HG03159 (cell line): ENCODE data around the gene TRIM33.
"Not testable (repeated sequence)": the region's sequence is repeated elsewhere in the genome, so short reads cannot be mapped to it uniquely, and the experiment has no call there.

Experiments
- ATAC-seq: cut with Tn5 transposase; IDR thresholded peaks from one replicate; pipeline ENCODE4 v1.9.1; 2021; ENCODE audit warnings: mild to moderate bottlenecking, moderate library complexity; ENCODE audit not compliant: unreplicated experiment

The TRIM33 gene

DNA sequence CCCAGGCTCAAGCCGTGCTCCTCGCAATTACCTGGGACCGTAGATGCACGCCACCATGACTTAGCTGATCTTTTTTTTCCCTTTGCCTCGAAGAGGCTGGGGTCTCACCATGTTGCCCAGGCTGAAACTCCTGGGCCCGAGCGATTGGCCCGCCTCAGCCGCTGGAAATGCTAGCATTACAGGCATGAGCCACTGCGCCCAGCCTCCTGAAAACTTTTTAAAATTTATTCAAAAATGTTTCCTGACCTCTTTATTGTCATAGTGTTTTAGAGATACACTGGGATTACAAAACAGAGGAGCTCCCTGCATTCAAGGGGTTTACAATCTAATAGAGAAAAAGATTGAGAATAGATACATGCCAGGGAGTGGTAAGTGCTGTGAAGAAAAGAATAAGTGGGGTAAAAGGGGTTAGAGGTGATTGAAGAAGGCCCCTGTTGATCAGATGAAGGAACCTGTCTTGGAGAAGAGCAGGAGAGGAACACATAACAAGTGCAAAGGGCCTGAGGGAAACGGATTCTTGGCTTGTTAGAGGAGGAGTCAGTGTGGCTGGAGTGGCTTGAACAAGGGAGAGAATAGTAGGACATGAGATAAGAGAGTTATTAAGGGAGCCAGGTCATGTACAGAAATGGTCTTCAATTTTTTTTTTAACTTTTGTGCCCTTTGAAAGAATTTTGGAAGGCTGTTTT, 1.7 kb upstream of the TRIM33 start:
- no peak for ATAC-seq

DNA sequence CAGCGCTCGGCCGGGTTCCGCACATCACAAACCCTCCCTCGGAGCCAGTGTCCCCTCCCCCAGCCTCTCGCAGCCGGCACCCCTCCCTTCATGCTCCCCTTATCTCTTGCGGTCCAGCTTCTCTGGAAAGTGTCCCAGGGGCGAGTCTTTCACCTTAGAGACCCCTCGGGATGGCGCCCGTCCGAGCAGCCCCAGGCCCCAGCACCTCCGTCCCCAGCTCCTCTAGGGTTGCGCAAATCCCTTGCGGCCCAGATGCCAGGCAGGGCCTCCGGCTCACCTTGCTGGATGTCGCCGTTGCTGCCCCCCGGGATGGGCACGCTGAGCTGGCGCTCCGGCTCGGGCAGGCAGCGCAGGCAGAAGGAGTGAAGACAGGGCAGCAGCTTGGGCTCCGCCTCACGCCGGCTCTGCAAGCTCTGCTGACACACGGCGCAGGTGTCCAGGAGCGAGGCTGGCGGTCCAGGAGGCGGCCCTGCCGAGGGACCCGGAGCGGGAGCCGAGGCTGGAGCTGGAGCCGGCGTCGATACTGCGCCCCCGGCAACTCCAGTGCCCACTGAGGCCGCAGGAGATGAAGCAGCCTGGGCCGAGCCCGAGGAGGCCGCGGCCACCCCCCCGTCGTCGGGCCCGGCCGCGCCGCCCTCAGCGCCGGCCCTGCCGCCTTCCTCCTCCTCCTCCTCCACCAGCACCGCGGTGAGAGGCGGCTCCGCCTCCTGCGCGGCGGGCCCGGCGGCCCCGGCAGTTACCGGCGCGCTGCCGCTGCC, 550 bp downstream of the TRIM33 start:
- ATAC-seq = peak; percentile 49

DNA sequence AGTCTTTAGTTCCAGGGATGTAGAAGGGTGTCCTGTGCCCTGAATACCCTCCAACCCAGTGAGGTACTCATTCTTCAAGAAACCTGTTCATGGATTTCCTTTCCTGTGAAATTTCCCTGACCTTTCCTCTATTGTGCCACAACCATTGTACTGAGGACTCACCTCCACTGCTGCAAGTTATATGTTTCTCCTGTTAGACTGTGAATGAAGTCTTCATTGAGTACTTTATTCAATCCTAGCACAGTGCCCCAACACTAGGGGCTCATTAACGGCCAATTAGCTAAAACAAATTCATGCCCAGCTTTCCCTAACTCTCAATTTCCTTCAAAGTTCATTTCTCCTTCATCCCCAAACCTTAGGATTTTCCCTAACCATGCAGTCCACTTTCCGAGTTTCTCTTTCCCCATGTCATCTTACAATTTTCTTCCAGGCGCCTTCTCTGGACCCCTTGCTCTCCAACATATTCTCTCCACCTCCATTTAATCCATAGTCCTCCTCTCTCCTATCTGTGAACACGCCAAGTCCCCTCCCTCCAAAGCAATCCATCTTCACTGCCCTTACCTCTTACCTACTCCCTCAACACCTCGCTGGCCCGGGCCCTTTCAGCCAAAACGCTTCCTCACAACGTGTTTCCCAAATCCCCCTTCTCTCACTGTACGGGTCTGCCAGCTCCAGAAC, 1.3 kb downstream of the TRIM33 start:
- no peak for ATAC-seq

DNA sequence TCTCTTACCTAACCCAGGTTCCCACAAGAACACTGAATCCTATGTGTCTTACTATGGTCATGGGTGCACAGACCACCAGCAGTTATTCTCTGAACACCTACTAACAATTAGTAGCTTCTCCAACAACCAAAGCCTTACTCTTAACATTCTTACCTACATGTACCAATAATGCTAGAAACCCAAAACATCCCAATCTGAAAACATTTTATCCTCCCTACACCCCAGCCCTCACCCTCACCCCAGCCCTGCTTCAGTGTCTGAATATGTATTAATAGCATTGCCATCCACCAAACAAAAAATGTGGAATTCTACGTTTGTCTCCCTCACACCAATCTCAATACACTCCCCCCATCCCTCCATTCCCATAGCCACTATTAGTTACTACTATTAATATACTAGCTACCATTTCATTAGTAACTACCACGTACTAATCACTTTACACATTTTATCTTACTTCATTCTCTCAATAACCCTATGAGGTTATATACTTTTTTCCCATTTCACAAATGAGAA, 2.6 kb downstream of the TRIM33 start:
- no peak for ATAC-seq

DNA sequence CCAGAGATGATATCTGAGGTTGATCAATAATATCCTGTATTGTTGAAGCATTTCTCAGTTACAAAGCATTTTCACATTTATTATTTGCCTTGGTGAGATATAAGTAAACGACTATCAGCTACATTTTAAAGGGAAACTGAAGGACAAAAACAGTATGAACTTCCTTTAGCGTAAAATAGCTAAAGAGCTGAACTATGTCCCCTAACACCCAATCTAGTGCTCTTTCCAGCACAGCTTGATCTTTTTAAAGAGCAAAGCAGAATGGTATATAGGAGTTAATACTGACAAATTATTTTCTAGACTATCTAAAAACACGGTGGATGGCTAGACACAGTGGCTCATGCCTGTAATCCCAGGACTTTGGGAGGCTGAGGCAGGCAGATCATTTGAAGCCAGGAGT, 3.5 kb downstream of the TRIM33 start:
- no peak for ATAC-seq

DNA sequence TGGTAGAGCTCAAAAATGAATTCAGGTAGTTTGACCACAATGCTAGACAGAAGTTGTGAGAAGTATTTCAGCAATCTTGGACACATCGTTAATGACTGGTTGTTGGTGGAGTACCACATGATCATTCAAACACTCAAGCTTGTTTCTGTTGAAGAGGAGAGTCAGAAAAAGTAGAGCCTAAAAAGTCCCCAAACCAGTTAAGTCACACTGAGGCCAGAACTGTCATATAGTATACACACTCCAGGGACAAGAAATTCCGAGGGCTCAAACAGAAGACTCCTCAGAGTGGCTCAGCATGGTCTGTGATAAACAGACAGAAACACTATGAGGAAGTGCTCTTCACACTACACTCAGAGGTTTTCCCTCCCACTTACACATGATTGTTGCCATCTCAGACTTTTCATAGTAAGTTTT, 5.8 kb downstream of the TRIM33 start:
- ATAC-seq = no peak

DNA sequence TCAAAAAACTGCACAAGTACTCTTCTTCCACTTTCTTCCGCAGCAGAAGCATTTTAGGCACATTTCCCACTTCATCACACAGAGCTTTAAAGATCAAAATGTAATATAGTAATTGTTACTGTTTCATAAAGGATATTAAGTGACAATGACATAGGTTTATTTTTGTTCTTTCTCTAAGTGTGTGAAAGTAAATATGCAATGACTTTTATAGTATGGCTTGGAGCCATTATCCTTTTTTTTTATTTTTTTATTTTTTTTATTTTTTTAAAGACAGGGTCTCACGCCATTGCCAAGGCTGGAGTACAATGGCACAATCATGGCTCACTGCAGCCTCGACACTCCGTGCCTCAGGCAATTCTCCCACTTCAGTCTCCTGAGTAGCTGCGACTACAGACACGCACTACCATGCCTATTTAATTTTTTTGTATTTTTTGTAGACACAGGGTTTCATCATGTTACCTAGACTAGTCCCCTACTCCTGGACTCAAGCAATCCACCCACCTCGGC, 7.0 kb downstream of the TRIM33 start:
- ATAC-seq = no peak

DNA sequence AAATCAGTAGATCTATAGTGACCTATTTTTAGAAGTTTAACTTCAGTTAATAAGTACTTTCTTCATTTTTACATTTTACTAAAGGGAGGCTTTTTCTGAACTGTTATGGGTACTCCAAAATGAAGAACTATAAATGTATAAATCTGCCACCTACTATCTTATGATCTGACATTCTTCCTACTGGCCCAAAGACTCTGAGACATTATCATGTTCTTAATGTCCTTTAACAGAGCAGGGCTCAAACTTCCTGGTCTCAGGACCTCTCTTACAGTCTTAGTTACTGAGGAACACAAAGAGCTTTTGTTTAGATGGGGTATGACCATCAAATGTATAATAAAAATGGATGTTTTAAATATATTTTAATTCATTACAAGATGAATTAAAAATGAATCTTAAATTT, 8.9 kb downstream of the TRIM33 start:
- ATAC-seq = no peak

DNA sequence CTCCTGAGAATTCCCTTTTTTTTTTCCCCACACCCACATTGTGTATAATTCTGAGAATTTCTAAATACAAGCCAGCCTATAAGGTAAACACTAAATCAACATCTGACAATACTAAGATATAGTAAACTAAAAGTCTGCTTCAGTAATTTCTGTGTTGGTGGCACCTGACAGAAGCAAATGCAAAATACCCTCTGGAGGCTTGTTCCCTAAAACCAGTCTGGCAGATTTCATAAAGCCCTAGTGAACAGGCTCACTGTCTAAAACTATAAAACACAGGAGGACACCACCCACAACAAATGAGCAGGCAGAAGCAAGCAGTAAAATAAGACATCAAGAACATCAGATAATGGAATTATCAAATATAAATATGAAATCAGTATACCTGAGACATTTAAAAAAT, 11.5 kb downstream of the TRIM33 start:
- no peak for ATAC-seq

DNA sequence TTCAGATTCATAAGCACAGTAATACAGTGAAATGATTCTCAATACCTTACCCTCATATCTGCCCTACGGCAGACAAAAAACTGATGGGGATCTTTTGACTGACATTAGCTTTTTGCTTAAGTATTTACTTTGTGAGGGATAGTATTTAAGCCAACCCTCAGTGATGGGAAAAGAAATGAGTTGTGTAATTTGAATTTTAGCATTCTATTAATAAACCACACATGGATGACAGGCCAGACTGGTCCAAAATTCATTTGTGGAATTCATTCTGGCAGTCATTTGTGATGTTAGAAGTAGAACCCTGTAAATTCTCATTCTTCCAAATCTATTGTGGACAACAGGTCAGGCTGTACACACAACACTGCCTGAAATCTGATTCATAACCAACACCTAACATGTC, 14.9 kb downstream of the TRIM33 start:
- ATAC-seq = no peak

DNA sequence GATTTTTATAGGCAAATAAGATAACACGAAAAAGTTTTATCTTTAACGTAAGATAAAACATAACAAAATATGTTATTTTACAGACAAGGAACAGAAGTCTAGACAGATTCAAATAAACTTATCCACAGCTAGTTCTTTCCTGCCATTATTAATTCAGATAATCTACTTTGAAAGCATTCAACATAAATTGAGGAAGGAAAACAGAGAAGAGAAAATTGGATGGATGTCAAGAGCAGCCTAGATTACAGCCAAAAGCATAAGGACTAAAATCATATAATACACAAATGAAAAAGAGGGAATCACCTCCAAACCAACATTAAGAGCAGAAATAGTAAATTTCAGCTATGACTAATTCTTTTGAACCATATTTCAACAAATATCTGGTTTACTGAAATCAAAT, 15.5 kb downstream of the TRIM33 start:
- no peak for ATAC-seq

DNA sequence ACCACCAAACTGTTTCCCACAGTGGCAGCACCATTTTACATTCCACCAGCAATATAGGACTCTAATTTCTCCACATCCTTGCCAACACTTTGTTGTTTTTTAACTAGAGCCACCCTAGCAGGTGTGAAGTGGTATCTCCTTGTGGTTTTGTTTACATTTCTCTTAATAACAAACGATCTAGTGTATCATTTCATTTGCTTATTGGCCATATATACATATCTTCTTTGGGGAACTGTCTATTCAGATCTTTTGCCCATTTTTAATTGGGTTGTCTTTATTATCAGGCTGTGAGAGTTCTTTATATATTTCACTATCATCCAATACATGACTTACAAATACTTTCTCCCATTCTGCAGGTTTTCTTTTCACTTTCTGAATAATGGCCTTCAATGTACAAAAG, 18.0 kb downstream of the TRIM33 start:
- no peak for ATAC-seq

DNA sequence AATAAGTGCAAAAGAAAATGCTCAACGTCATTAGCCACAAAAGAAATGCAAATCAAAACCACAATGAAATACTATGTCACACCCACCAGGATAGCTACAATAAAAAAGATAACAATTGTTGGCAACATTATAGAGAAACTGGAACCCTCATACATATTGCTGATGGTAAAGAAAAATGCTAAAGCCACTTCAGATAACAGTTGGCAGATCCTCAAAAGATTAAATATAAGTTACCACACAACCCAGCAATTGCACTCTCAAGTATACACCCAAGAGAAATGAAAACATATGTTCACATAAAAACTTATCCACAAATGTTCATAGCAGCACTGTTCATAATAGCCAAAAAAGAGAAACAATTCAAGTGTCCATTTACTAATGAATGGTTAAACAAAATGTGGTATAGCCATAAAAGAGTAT, 20.7 kb downstream of the TRIM33 start:
- ATAC-seq = no peak

DNA sequence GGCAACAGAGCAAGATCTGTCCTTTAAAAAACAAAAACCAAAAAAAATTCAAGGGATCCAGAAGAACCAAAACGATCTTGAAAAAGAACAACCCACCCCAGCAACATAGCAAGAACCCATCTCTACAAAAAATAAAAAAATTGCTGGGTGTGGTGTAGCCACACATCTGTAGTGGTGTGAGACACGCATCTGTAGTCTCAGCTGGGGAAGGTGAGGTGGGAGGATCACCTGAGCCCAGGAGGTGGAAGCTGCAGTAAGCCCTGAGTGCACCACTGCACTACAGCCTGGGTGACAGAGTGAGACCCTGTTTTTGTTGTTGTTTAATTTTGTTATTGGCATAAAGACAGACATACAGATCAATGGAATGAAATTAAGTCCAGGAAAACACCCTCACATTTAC, 22.3 kb downstream of the TRIM33 start:
- no peak for ATAC-seq

DNA sequence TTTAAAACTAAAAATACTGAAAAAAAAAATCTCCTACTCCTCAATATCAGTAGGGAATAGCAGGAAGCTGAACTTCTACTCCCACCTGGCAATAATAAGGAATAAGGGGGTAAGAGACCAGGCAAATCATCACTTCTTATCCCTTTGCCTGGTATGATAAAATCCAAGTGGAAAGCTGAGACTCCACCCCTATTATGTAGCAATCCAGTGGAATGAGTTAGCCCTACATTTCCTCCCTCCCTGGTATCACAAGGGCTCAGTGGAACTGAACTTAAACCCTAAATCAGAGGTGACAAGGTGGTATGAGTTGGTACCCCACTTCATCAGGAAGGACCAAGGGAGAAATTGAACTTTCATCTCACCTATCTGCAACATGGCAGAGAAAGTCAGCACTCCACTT, 25.7 kb downstream of the TRIM33 start:
- ATAC-seq = no peak

DNA sequence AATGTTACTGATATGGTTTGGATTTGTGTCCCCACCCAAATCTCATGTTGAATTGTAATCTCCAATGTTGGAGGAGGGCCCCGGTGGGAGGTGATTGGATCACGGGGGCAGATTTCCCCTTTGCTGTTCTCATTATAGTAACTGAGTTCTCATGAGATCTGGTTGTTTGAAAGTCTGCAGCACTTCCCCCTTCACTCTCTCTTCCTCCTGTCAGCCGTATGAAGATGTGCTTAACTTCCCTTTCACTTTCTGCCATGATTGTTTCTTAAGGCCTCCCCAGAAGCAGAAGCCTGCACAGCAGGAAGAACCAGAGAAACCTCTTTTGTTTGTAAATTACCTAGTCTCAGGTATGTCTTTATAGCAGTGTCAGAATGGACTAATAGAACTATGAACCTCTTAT, 28.4 kb downstream of the TRIM33 start:
- ATAC-seq = peak; percentile 87

DNA sequence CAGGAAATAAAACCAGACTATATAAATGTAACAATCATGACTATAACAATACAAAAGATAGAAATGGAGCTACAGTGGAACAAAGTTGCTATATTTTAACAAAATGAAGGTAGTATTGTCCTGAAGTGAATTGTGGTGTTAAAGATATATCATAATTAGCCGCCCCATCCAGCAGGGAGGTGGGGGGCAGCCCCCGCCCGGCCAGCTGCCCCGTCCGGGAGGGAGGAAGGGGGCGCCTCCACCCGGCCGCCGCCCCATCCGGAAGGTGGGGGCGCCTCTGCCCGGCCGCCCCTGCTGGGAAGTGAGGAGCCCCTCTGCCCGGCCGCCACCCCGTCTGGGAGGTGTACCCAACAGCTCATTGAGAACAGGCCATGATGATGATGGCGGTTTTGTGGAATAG, 31.4 kb downstream of the TRIM33 start:
- not testable (repeated sequence) for ATAC-seq

DNA sequence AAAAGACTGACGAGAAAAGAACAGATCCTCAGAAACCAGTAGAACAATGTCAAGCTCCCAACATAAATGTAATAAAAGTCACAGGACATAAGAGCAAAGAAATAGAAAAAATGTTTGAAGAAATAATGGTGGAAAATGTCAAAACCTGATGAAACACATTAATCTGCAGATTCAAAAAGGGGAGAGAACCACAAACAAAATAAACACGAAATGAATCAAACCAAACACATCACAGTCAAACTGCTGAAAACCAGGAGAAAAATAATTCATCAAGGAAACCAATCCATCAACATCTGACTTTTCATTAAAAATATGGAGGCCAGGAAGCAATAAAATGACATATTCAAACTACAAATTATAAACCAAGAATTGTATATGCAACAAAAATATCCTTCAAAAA, 31.9 kb downstream of the TRIM33 start:
- no peak for ATAC-seq

DNA sequence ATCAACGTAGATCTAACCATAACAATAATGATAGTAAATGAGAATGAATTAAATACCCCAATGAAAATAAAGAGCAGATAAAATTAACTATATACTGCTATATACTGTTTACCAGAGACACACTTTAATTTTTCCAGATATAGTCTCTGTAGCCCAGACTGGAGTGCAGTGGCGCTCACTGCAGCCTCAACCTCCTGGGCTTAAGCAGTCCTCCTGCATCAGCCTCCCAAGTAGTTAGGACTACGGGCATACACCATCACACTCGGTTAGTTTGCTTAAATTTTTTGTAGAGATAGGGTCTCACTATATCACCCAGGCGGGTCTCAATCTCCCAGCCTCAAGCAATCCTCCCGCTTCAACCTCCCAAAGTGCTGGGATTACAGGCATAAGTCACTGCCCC, 37.2 kb downstream of the TRIM33 start:
- ATAC-seq = no peak

DNA sequence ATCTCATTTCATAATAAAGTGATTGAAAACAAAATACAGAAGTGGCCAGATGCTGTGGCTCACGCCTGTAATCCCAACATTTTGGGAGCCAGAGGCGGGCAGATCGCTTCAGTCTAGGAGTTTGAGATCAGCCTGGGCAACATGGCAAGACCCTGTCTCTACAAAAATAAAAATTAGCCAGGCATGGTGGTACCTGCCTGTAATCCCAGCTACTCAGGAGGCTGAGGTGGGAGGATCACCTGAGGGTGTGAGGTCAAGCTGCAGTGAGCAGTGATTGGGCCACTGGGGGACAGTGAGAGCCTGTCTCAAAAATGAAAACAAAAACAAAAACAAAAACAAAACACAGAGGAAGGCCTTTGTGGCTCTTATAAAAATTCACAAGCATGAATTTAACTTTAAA, 38.6 kb downstream of the TRIM33 start:
- no peak for ATAC-seq

DNA sequence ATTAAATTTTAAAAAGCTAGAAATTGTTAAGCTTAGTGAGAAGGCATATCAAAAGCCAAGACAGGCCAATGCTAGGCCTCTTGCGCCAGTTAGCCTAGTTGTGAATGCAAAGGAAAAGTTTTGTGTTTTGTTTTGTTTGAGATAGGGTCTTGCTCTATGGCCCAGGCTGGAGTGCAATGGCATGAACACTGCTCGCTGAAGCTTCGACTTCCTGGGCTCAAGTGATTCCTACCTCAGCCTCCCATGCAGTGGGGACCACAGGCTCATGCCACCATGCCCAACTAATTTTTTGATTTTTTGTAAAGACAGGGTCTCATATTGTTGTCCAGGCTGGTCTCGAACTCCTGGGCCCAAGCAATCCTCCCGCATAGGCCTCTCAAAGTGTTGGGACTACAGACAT, 40.3 kb downstream of the TRIM33 start:
- ATAC-seq = no peak
